Neural crest cell (in vitro differentiated cells): ENCODE results near the gene DPEP3. TPM values are rescaled to one million over a fixed set of nuclear protein-coding genes. Genes with fewer than 3 reads are reported as not detected.
"Not testable (repeated sequence)": the region's sequence is repeated elsewhere in the genome, so short reads cannot be mapped to it uniquely, and the experiment has no call there.

Experiments
- DNase-seq: peaks from one replicate; pipeline ENCODE4 v3.0.0; 2021; ENCODE audit warnings: low read depth, mixed read lengths, low spot score
- H3K27ac Mint-ChIP-seq: one replicate; pipeline ENCODE4 v1.8.0; 2021; ENCODE audit warnings: mild to moderate bottlenecking, mixed read lengths; ENCODE audit not compliant: unreplicated experiment
- H3K27me3 Mint-ChIP-seq: 2 replicates; pipeline ENCODE4 v1.8.0; 2021; ENCODE audit warnings: low read depth, mild to moderate bottlenecking, mixed read lengths
- H3K36me3 Mint-ChIP-seq: 2 replicates; pipeline ENCODE4 v1.8.0; 2021; ENCODE audit warnings: low read depth, mild to moderate bottlenecking, mixed read lengths
- H3K4me1 Mint-ChIP-seq: 2 replicates; pipeline ENCODE4 v1.8.0; 2021; ENCODE audit warnings: mixed read lengths
- H3K4me3 Mint-ChIP-seq: one replicate; pipeline ENCODE4 v1.8.0; 2021; ENCODE audit warnings: mild to moderate bottlenecking, mixed read lengths
- H3K9me3 Mint-ChIP-seq: 2 replicates; pipeline ENCODE4 v1.8.0; 2021; ENCODE audit warnings: mixed read lengths
- CTCF ChIP-seq: fragments of 200-600 bp; sonication (generic); conservative IDR thresholded peaks from 2 replicates; pipeline ENCODE4 v1.5.0; 2021; ENCODE audit warnings: antibody characterized with exemption, mild to moderate bottlenecking
- total RNA-seq: library from RNA; stranded (reverse); gene quantifications from 2 replicates; pipeline ENCODE4 v1.2.1, GENCODE V29; 2021

Gene DPEP3
- total RNA-seq, 1 donor from 2014 or later = not detected

DNA sequence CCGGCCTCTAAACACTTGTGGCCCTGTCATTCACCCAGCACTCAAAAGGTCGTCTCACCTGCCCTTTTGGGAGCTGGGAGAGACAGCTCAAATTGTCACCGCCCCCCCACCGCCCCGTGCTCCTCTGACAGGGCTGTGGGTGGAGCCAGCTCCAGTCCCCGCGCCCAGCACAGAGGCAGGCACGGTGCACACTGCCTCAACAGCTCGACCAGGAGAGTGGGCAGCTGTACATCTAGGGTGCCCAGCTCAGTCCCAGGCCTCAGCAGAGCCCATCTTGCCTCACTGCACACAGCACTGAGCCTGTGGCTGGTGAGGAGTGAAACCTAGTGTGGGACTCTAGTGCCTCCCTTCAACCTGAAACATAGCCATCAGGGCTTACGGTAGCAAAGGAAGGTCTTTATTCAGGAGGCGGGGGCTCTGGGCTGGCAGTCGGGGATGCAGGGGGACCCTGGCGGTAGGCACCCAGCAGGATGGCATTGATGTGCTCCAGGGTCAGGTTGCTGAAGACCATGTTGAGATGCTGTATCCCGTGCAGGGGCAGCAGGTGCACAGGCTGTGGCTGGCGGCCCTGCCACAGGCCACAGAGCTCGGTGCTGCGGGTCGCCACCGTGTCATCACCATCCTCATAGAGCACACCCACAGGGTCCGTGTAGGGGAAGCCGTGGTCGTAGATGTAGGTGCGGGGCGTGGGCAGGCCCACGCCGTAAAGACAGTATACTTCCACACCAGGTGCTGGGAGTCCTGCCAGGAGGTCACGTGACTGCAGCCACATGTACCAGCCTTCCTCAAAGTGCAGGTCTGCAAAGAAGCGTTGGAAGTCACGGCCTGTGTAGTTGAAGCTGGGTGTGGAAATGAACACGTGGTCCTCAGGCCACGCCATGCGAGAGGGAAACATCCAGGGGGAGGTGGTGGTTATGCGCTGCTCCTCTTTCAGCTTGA is 40.5 kb downstream of the DPEP3 start:
- Mint-ChIP-seq H3K36me3 (peaks cover 3% of the 10 kb centered on the region), H3K4me1 (peaks cover 30% of the 10 kb centered on the region), H3K27ac (no peak overlapping the region), H3K27me3 (peaks cover 7% of the 10 kb centered on the region), H3K4me3 (no peak overlapping the region), H3K9me3 (no peaks in the 10 kb centered on the region)
- no peak for TF ChIP-seq CTCF
- no peak for DNase-seq

GRCh38 chr16:67937713-67938112 is 42.6 kb downstream of the DPEP3 start:
- H3K27me3 Mint-ChIP-seq, H3K27ac Mint-ChIP-seq, H3K9me3 Mint-ChIP-seq, DNase-seq, H3K36me3 Mint-ChIP-seq: not testable (repeated sequence)
- Mint-ChIP-seq H3K4me3 (peak overlapping the region; percentile 99), H3K4me1 (peaks cover 39% of the 10 kb centered on the region)

GRCh38 chr16:67936880-67937605 is 43.3 kb downstream of the DPEP3 start:
- Mint-ChIP-seq H3K4me1 (peaks cover 36% of the 10 kb centered on the region), H3K27ac (peak overlapping the region; percentile 59), H3K4me3 (peak overlapping the region; percentile 99), H3K27me3 (peaks cover 7% of the 10 kb centered on the region), H3K9me3 (no peaks in the 10 kb centered on the region), H3K36me3 (peaks cover 3% of the 10 kb centered on the region)
- no peak for TF ChIP-seq CTCF
- no peak for DNase-seq

DNA sequence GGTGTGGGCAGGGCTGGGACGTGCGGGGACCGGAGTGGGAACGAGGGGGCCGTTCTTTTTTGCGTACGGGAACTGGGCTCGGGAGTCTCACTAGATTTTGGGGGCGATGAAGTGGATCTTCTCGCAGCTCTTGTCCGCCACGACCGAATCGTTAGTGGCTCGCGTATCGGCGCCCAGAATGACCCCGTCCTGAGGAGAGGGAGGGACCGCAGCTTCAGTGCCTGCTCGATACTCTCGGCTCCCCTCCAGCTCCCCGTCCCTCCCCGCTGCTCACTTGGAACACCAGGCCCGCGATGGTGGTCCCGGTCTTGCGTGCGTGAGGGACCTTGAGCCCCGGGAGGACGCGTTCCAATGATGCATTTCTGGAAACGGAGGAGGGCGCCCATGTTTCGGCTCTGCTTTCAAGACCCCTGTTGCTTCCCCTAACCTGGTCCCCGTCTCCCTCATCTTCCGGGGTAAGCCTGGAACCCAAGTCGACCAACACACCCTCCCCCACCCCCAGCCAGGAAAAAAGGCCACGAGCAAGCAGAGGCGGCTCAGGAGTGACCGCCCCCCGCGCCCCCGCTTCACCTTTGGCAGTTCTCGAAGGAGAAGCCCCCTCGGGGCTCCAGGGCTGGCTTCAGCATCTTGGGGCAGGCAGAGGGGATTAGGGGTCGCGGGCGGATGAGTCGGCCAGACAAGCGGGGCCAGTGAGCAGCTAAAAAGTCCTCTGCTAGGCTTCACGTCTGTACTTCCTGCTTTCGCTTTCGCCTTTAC is 44.0 kb downstream of the DPEP3 start, which contains the start of gene PSMB10:
Gene PSMB10, minus strand, starts transcription at position 727 of the 756 bp plus-strand sequence. Its CDS starts 101 bp downstream, at position 626.
- no peak for TF ChIP-seq CTCF
- no peak for DNase-seq
- peak within 1 kb of the TSS; percentile 95 for H3K27ac Mint-ChIP-seq

DNA sequence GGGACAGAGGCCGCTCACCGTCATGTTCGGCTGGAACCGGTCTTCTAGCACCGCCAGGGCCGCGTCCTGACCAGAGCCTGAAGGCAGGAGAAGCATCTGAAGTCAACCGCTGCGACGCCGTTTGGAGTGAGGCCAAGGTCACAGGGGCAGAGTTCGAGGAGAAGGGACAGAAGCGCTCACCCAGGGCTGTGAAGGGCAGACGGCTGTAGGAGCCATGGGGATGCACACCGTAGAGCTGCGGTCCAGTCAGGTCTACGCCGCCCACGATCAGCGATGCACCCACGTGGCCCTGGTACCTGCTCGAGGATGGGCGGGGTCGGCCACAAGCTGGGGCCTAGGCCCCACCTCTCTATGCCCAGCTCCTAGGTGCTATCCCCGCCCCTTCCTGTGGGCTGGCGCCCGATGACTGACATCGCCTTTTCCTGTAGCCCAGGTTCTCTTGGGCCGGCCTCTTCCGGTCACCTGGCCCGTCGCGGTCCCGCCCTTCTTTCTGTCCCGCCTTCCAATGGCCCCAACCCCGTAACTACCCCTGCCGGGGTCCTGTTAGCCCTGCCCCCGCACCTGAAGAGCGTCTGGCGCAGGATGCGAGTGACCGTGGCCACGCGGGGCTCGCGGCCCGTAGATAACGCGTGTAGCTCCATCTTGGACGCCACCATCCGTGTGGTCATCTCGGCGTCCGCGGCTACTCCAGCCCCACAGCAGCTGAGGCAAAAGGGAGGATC is 44.7 kb downstream of the DPEP3 start:
- Mint-ChIP-seq H3K9me3 (no peaks in the 10 kb centered on the region), H3K4me1 (peaks cover 30% of the 10 kb centered on the region), H3K36me3 (peaks cover 3% of the 10 kb centered on the region), H3K4me3 (peak overlapping the region; percentile 99), H3K27ac (peak overlapping the region; percentile 95), H3K27me3 (peaks cover 7% of the 10 kb centered on the region)
- TF ChIP-seq CTCF = no peak
- DNase-seq = peak; percentile 73

More for the DNA sequence above, 44.0 kb downstream of the DPEP3 start, which contains the start of gene PSMB10:
- H3K27me3 Mint-ChIP-seq = peaks cover 7% of the 10 kb centered on the region
- peaks cover 30% of the 10 kb centered on the region for H3K4me1 Mint-ChIP-seq
- H3K9me3 Mint-ChIP-seq = no peaks in the 10 kb centered on the region
- H3K36me3 Mint-ChIP-seq = peaks cover 3% of the 10 kb centered on the region
- H3K4me3 Mint-ChIP-seq = peak within 1 kb of the TSS; percentile 99
